ENCODE data around the gene AARS1.
"Not testable (repeated sequence)": the region's sequence is repeated elsewhere in the genome, so short reads cannot be mapped to it uniquely, and the experiment has no call there.

AARS1 gene

GRCh38 chr16:70271696-70272095 is 17.6 kb downstream of the AARS1 start:
- DNase-seq (ENCODE audit: low read depth in 2 of 2), result no peak

DNA sequence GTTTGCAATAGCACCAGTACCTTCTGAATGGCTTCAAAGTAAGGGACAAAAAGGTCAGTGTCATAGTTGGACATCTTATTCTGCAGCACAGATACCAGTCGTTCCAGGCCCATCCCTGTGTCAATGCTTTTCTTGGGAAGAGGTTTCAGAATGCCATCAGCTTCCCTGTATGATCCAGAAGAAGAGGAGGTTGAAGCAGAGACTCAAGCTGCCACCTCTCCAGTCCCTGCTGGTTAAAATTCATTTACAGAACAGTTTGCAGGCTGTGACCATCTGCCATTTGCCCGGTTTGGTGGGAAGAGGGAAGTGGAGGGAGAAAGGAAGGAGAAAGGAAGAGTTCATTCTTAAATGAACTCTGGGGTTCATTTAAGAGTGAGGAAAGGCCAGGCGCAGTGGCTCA is 19.1 kb downstream of the AARS1 start:
- DNase-seq (ENCODE audit: low read depth in 2 of 2), result no peak

GRCh38 chr16:70269471-70269870 is 19.8 kb downstream of the AARS1 start:
- DNase-seq (ENCODE audit: low read depth in 2 of 2), result no peak

- DNase-seq (ENCODE audit: low read depth in 2 of 2), result not testable (repeated sequence)
Observed at GRCh38 chr16:70267922-70268321, 21.4 kb downstream of the AARS1 start.

DNA sequence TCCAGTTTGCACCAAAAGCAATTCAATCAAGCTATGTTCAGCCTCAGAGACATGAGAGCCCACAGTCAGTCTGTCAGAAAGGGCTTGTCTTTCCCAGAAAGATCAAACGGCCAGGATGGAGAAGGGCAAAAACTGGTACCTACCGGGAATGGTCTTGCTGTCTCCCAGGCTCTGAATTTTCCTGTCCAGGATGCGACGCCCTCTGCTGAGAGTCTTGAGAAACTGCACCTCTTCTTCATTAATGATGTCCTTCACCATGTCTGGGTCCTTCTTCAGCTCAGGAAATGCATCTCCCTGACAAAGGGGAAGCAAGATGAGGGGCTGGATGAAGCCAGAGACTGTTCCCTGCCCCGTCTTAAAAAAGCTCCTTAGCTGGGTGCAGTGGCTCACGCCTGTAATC is 21.8 kb downstream of the AARS1 start:
- DNase-seq (ENCODE audit: low read depth in 2 of 2), result no peak

DNA sequence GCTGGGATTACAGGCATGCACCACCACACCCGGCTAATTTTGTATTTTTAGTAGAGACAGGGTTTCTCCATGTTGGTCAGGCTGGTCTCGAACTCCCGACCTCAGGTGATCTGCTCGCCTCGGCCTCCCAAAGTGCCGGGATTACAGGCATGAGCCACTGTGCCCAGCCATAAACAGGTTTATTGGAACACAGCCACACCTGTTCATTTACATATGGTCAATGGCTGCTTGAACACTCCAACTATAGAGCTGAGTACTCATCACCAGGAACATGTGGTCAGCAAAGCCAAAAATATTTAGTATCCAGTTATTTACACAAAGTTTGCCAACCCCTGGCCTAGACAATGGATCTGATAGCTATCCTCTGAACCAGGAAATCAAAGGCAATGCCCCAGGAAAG is 29.4 kb downstream of the AARS1 start:
- not testable (repeated sequence) for DNase-seq (ENCODE audit: low read depth in 2 of 2)

- no peak for DNase-seq (ENCODE audit: low read depth in 2 of 2)
Observed at GRCh38 chr16:70258946-70259345, 30.4 kb downstream of the AARS1 start.

DNA sequence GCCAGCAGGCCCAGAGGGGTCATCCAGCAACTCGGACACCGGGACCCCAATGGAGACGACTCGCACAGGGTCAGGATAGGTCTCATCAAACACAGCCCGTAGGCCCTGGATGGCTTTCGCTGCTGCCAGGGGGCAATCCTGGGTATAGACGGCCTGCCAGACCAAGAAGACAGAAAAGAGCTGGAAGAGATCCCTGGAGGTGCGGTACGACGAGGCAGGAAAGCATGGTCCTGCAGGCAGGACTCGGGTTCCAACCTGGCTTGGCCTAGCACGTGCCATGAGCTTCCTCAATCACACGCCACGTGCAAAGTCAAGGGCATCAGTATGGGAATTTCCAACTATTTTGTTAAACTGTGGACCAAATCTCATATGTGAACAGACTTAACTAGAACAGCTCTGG is 31.2 kb downstream of the AARS1 start:
- no peak for DNase-seq (ENCODE audit: low read depth in 2 of 2)

DNA sequence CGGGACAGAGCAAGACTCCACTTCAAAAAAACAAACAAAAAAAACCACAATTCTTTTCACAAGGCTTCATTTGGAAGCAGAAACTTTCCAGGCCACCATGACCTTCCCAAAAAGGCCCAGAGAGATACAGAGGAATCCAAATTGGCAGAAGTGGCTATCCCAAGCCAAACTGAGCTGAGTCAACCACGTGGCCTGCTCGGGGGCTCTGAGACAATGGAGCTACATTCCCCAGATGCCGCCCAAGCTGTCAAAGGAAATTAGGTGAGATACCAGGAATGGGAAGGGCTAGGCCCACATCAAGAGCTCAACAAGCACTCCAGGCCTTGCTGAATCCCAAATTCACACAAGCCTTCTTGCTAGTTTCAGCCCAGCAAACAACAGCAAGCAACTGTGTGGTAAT is 31.9 kb downstream of the AARS1 start:
- no peak for DNase-seq (ENCODE audit: low read depth in 2 of 2)

DNA sequence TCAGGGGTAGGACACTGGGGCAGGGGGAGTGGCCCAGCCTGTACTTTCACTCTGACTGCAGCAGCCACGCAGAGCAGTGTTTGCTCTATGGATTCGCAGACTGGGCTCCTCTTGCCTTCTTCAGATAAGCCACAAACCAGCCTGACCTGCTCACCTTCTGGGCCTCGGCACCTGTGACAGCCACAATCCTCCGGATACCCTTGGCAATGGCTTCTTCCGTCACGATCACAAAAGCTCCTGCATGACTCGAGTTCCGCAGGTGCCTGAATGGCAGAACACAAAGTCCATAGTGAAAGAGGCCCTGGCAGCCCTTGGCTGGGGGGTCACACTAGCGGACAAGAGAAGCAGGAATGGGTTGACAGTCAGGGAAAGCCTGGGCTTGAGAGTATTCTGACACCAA is 33.7 kb downstream of the AARS1 start:
- DNase-seq (ENCODE audit: low read depth in 2 of 2), result no peak

GRCh38 chr16:70254965-70255286 is 34.4 kb downstream of the AARS1 start:
- DNase-seq (ENCODE audit: low read depth in 2 of 2), result no peak

DNA sequence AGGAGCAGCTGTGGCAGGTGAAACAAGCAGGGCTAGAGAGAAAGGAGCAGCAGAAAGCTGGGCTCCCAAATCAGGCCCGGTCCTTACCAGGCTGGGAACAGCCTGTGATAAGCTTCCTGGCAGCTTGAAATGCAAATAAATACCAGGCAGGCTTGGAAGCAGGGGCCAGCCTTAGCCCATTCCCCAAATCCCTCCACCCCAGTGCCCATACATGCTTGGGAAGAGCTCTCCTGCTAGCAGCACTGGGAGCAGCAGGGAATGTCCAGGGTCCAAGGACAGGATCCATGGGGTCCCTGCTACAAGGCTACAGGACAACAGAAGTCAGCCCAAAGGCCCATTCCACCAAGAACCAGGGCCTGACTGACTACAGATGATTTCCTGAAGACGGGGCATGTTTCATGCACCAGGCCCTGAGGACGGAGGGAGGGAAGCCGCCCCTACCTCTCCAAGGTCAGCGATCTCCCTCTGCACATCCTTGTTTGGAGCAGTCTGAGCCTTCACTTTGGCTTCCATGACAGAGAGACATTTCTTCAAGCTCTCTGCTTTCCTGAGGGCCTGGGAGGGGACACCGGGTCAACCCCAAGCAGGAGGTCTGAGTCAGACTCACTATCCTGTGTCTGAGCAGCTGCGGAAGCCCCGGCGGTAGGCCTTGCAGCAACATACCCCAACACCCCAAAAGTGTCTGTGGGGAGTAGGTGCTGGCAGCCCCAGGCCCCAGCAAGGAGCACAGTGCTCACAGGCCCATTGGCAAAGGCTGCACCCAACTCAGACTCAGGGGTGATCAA is 34.9 kb downstream of the AARS1 start:
- no peak for DNase-seq (ENCODE audit: low read depth in 2 of 2)

- DNase-seq (ENCODE audit: low read depth in 2 of 2), result peak in 1 of 2 donors; percentile 12
Observed at GRCh38 chr16:70253291-70254106, 35.8 kb downstream of the AARS1 start.

- peak in 1 of 2 donors; percentile 14 for DNase-seq (ENCODE audit: low read depth in 2 of 2)
Observed at GRCh38 chr16:70252355-70252988, 36.8 kb downstream of the AARS1 start.

DNA sequence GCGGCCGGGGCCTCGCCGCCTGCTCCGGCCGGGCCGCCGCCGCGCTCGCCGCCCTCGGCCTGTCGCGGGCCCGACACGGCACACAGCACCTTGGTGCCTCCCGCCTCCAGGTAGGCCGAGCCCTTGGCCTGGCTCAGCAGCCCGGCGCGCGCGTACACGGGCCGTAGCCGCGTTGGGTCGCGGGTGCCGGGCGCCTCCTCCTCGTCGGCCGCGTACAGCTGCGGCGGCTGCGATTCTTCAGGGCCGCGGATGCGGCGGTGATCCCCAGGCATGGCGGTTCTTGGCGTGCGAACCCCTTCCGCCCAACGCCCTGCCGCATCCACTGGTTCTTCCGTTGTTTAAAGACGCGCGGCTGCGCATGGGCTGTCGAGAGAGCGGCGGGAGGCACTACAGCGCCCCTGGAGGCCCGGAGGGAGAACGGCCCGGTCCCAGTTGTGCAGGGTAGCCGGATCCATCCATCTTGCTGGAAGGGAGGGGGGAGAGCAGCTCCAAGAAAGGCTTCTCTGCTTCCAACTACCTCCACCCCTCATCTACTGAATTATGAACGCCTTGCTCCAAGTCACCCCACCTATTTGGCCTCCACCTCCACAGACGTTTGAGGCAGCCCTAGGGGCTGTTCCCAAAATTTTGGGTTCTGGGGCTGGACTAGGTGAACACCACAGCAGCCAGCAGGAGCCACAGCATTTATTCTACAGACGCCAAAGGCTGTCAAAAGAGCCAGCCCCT is 37.5 kb downstream of the AARS1 start, which contains the start of gene EXOSC6:
EXOSC6 (minus strand) TSS at position 312 of the 726 bp plus-strand sequence; CDS start at position 272, 40 bp downstream.
- DNase-seq (ENCODE audit: low read depth in 2 of 2), result peak; percentile 88 to 89

DNA sequence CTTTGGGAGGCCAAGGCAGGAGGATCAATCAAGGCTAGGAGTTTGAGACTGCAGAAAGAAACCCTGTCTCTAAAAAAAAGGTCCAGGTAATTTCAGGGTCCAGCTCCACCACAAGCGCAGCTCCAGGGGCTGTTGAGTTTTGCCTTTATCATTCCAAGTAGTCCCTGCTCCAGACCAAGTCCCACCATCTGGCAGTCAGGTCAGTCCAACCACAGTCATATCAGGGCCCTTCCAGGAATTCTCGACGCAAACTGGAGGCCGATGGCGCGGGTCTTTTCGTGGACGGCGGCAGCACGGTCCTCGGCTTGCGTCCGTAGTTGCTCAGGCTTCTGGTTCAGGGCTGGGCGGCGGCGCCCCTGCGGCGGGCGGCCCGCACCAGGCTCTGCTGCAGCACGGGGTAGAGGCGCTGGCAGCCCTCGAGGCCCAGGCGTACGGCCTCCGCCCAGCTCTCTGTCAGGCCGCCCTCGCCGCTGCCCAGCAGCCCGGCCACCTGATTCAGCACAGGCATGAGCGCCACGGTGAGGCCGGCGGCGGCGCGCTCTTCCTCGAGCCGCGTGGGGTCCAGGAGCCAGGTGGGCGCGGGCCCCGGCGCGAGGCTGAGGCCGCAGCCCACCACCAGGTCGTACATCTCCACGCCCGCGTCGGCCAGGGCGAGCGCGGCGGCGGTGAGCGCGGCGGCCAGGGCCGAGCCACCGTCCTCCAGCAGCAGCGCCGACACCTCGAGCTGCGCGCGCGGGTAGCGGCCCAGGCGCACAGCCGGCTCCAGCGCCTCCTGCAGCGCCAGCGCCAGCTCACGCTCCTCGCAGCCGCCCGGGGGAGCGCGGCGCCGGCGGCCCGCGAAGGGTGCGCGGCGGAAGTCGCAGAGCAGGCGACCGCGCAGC is 38.3 kb downstream of the AARS1 start:
- peak in 1 of 2 donors; percentile 16 for DNase-seq (ENCODE audit: low read depth in 2 of 2)

DNA sequence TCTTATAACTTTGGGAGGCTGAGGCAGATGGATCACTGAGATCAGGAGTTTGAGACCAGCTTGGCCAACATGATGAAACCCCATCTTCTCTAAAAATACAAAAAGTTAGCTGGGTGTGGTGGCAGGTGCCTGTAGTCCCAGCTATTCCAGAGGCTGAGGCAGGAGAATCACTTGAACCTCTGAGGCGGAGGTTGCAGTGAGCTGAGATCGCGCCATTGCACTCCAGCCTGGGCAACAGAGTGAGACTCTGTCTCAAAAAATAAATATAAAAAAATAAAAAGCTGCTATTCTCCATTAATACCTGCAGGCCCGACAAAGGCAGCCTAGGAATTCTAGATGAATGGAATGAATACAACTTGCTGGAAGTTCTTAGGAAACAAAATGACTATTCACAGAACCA is 39.6 kb downstream of the AARS1 start:
- not testable (repeated sequence) for DNase-seq (ENCODE audit: low read depth in 2 of 2)

DNA sequence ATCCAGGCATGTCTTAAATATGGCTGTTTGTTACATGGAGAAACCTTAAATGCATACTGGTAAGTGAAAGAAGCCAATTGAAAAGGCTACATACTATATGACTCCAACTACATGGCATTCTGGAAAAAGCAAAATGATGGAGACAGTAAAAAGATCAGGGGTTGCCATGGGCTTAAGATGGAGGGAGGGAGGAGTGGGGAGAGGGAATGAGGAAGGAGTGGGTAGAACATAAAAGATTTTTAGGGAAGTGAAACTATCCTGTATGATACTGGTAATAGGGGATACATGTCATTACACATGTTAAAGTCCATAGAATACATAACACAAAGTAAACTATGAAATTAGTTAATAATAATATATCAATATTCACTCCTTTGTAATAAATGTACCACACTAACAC is 50.5 kb downstream of the AARS1 start:
- DNase-seq (ENCODE audit: low read depth in 2 of 2), result not testable (repeated sequence)

- not testable (repeated sequence) for DNase-seq (ENCODE audit: low read depth in 2 of 2)
Observed at GRCh38 chr16:70231831-70232230, 57.5 kb downstream of the AARS1 start.

- DNase-seq (ENCODE audit: low read depth in 2 of 2), result not testable (repeated sequence)
Observed at GRCh38 chr16:70226024-70226423, 63.3 kb downstream of the AARS1 start.

- not testable (repeated sequence) for DNase-seq (ENCODE audit: low read depth in 2 of 2)
Observed at GRCh38 chr16:70225430-70225829, 63.9 kb downstream of the AARS1 start.

Measured in stimulated activated CD4-positive, alpha-beta T cell treated with anti-CD3 and anti-CD28 coated beads, Interleukin-15, amount 100 ng/mL, for 48 hours (primary cell).